WTC11 (cell line): ENCODE results near the gene ZNF593OS. TPM values are rescaled to one million over a fixed set of nuclear protein-coding genes. Genes with fewer than 3 reads are reported as not detected.

Experiments
- ATAC-seq: fragments of 200-7000 bp; cut with Tn5 transposase; 2 replicates; pipeline ENCODE4 v1.10.0; 2021; ENCODE audit warnings: mild to moderate bottlenecking, moderate library complexity
- CTCF ChIA-PET: fragments of 300-600 bp; sonication (Branson Sonifier 250); formaldehyde crosslinking; loops from one replicate; lab custom pipeline; 2021; ENCODE audit warnings: antibody characterized with exemption; lab: Charles Lee
- POLR2A ChIA-PET: fragments of 350-600 bp; sonication (Branson Sonifier 250); formaldehyde crosslinking; loops from one replicate; lab custom pipeline; 2021; ENCODE audit warnings: antibody characterized with exemption; lab: Charles Lee
- DNase-seq: peaks from one replicate; pipeline ENCODE4 v3.0.0; 2021; ENCODE audit warnings: low spot score
- H3K27ac Mint-ChIP-seq: 2 replicates; pipeline ENCODE4 v1.8.0; 2021; ENCODE audit warnings: mixed read lengths
- H3K27me3 Mint-ChIP-seq: 2 replicates; pipeline ENCODE4 v1.8.0; 2021; ENCODE audit warnings: low read depth, mild to moderate bottlenecking, moderate library complexity, mixed read lengths
- H3K36me3 Mint-ChIP-seq: 2 replicates; pipeline ENCODE4 v1.8.0; 2021; ENCODE audit warnings: mixed read lengths
- H3K4me1 Mint-ChIP-seq: 2 replicates; pipeline ENCODE4 v1.8.0; 2022; ENCODE audit warnings: mixed read lengths
- H3K4me3 Mint-ChIP-seq: 2 replicates; pipeline ENCODE4 v1.8.0; 2021; ENCODE audit warnings: mild to moderate bottlenecking, moderate library complexity, mixed read lengths
- H3K9me3 Mint-ChIP-seq: 2 replicates; pipeline ENCODE4 v1.8.0; 2021; ENCODE audit warnings: mixed read lengths
- ATF3 ChIP-seq: sonication (generic); formaldehyde crosslinking; conservative IDR thresholded peaks from 2 replicates; pipeline ENCODE4 v1.8.1; 2022; ENCODE audit warnings: mild to moderate bottlenecking, missing genetic modification reagents
- CREM ChIP-seq: sonication (generic); formaldehyde crosslinking; IDR thresholded peaks from 2 replicates; pipeline ENCODE4 v1.8.1; 2022; ENCODE audit warnings: mild to moderate bottlenecking, missing genetic modification reagents, moderate library complexity
- E2F4 ChIP-seq: sonication (generic); formaldehyde crosslinking; IDR thresholded peaks from 2 replicates; pipeline ENCODE4 v1.8.1; 2022; ENCODE audit warnings: low read depth, mild to moderate bottlenecking, moderate library complexity, missing genetic modification reagents, borderline replicate concordance
- ELF4 ChIP-seq: sonication (generic); formaldehyde crosslinking; IDR thresholded peaks from 2 replicates; pipeline ENCODE4 v1.8.1; 2022; ENCODE audit warnings: low read depth, mild to moderate bottlenecking, moderate library complexity, missing genetic modification reagents
- FOXK1 ChIP-seq: sonication (generic); formaldehyde crosslinking; IDR thresholded peaks from 2 replicates; pipeline ENCODE4 v1.8.0; 2022; ENCODE audit warnings: mild to moderate bottlenecking, moderate library complexity, missing genetic modification reagents
- FOXP1 ChIP-seq: sonication (generic); formaldehyde crosslinking; IDR thresholded peaks from 2 replicates; pipeline ENCODE4 v1.8.0; 2022; ENCODE audit warnings: missing genetic modification reagents, mild to moderate bottlenecking, moderate library complexity, borderline replicate concordance
- GRHL2 ChIP-seq: fragments of 250-450 bp; sonication (Bioruptor Pico); IDR thresholded peaks from 2 replicates; pipeline ENCODE4 v1.8.0; 2022; ENCODE audit warnings: mild to moderate bottlenecking, moderate library complexity; ENCODE audit not compliant: insufficient replicate concordance, severe bottlenecking
- KAT7 ChIP-seq: sonication (generic); formaldehyde crosslinking; IDR thresholded peaks from 2 replicates; pipeline ENCODE4 v1.8.1; 2023; ENCODE audit warnings: missing genetic modification reagents, mild to moderate bottlenecking, borderline replicate concordance
- PREB ChIP-seq: sonication (generic); formaldehyde crosslinking; IDR thresholded peaks from 2 replicates; pipeline ENCODE4 v1.8.1; 2022; ENCODE audit warnings: mild to moderate bottlenecking, missing genetic modification reagents, moderate library complexity, borderline replicate concordance
- STAT6 ChIP-seq: sonication (generic); formaldehyde crosslinking; conservative IDR thresholded peaks from 2 replicates; pipeline ENCODE4 v1.8.1; 2023; ENCODE audit warnings: mild to moderate bottlenecking, low read depth, missing genetic modification reagents, moderate library complexity
- TEAD1 ChIP-seq: sonication (generic); formaldehyde crosslinking; IDR thresholded peaks from 2 replicates; pipeline ENCODE4 v1.8.0; 2022; ENCODE audit warnings: mild to moderate bottlenecking, missing genetic modification reagents
- ZNF416 ChIP-seq: fragments of 250-450 bp; sonication (Bioruptor Pico); IDR thresholded peaks from 2 replicates; pipeline ENCODE4 v1.9.0; 2021; ENCODE audit warnings: mild to moderate bottlenecking, inconsistent platforms
- ZNF512 ChIP-seq: sonication (generic); formaldehyde crosslinking; IDR thresholded peaks from 2 replicates; pipeline ENCODE4 v1.8.1; 2022; ENCODE audit warnings: missing genetic modification reagents, borderline replicate concordance
- ZSCAN18 ChIP-seq: fragments of 250-450 bp; sonication (Bioruptor Pico); IDR thresholded peaks from 2 replicates; pipeline ENCODE4 v2.1.2; 2022; ENCODE audit warnings: mild to moderate bottlenecking, moderate library complexity
- total RNA-seq: library from RNA; stranded (reverse); gene quantifications from 3 replicates; pipeline ENCODE4 v1.2.3, GENCODE V29; 2021

The ZNF593OS gene
- total RNA-seq, 1 experiment from 2014 or later: not detected

GRCh38 chr1:26169669-26170471 is 1.8 kb downstream of the ZNF593OS start, which contains the start of gene ZNF593 (continued):
- TF ChIP-seq STAT6 (CRISPR knock-in tag) (no peak), GRHL2 (CRISPR knock-in tag) (no peak)
- TF ChIP-seq, all 79 proteins: peak for 35

- DNase-seq (no peak), ATAC-seq (no peak)
- ChIA-PET POLR2A (interaction anchor here (0.6 to 1.8 kb wide), 4 partner anchors 13 to 65 kb away, joined by 4 to 9 read pairs (median 6); partner anchors contain the start of genes CATSPER4 and CEP85), CTCF (interaction anchor here (0.6 to 4.0 kb wide), 47 partner anchors 8 to 1442 kb away, joined by 3 to 61 read pairs (median 6); partner anchors contain the start of genes CATSPER4, CEP85, FAM110D and PDIK1L)
- peaks cover 21% of the 10 kb centered on the region for H3K27me3 Mint-ChIP-seq
- TF ChIP-seq ZNF416 (CRISPR knock-in tag): no peak
- no peak for TF ChIP-seq PREB (CRISPR knock-in tag)
- no peak for TF ChIP-seq TEAD1 (CRISPR knock-in tag)
- no peak for TF ChIP-seq FOXP1 (CRISPR knock-in tag)
- TF ChIP-seq FOXK1 (CRISPR knock-in tag): no peak
- no peak for TF ChIP-seq E2F4
- no peak for TF ChIP-seq KAT7 (CRISPR knock-in tag)
- TF ChIP-seq ZSCAN18 (CRISPR knock-in tag): no peak
- no peak for TF ChIP-seq ZNF512 (CRISPR knock-in tag)
- TF ChIP-seq ELF4 (CRISPR knock-in tag): no peak
- TF ChIP-seq ATF3: no peak
- no peak for TF ChIP-seq CREM
- H3K36me3 Mint-ChIP-seq: no peaks in the 10 kb centered on the region
- H3K27ac Mint-ChIP-seq: no peak overlapping the region
- H3K4me3 Mint-ChIP-seq: peak overlapping the region; percentile 85
- no peaks in the 10 kb centered on the region for H3K9me3 Mint-ChIP-seq
- peaks cover 35% of the 10 kb centered on the region for H3K4me1 Mint-ChIP-seq
Measured at GRCh38 chr1:26169198-26169554, 2.5 kb downstream of the ZNF593OS start.
